ENCODE data around the gene ZNF583. TPM values are rescaled to one million over a fixed set of nuclear protein-coding genes. Genes with fewer than 3 reads are reported as not detected.

Gene ZNF583
- total and polyA plus RNA-seq, 9 of the 15 experiments (the other 6 are each of a cell fraction or from before 2014, with no cell fraction given): 0.92 to 6.7 (median 3.0) TPM

- peak; percentile 90 for TF ChIP-seq MGA (IDR thresholded peaks at IDR 0.05)
- TF ChIP-seq RREB1 (CRISPR knock-in tag; IDR thresholded peaks at IDR 0.05): no peak
- no peak for TF ChIP-seq BCOR (IDR thresholded peaks at IDR 0.05)
- no peak for TF ChIP-seq GABPA (tag; conservative IDR thresholded peaks at IDR 0.05; ENCODE audit: low read depth)
- TF ChIP-seq SIX5 (IDR thresholded peaks at IDR 0.05; ENCODE audit: borderline replicate concordance in 1 of 2, insufficient read depth in 1 of 2, low read depth in 1 of 2, low read length in 2 of 2): peak; percentile 62; a peak in 3 of 4 replicates
- no peak for TF ChIP-seq PURB (CRISPR knock-in tag; IDR thresholded peaks at IDR 0.05; ENCODE audit: low read depth)
Measured at GRCh38 chr19:56403764-56404704, at the start of gene ZNF583 (continued).
